NOMO-1 treated with dmso at 0.1 percent for 144 hours (cell line): ENCODE results near the gene SLC6A9.

Experiments used
- DNase-seq: peaks from one replicate; lab custom pipeline; 2025; ENCODE audit not compliant: unreplicated experiment; lab: John Stamatoyannopoulos, UW

The SLC6A9 gene

DNA sequence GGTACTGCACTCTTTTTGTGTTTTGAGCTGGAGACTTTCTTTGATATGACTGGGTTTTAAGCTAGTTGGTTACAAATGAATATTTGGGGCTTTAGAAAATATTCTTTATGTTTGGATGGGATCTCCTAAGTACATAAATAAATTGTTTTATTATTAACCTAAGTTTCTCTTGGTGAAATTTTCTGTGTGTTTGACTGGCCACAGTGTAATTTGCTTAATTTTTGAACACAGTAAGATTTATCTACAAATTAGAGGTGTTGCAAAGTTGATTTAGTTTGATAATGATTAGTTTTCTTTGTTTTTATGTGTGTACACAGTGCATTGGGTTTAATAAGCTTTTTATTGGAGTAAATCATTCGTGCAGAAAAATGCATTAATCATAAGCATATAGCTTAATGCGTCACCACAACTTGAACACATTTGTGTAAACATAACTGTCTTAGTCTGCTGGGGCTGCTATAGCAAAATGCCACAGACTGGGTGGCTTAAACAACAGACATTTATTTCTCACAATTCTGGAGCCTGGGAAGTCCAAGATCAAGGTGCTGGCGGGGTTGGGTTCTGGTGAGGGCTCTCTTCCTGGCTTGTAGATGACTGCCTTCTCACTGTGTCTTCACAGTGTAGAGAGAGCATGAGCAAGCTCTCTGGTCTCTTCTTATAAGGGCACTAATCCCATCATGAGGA lies 17.4 kb upstream of the SLC6A9 start:
- no peak for DNase-seq

DNA sequence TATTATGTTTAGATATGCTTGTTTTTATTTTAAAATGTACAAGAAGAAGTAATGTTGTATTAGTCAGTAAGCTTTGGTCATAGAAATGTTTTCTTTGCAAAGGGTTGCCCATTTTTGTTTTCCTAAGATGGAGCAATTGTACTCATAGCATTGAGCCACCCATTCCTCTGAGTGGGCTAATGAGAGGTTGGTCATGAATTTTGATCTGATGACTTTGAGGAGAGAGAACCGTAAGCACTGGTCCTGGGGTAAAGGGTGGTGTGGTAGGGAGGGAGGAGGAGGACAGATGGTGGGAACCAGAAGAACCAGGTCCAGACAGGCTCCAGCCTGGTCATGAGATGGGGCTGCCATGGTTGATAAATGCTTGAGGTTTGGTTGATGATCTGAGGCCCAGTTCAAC lies 15.9 kb upstream of the SLC6A9 start:
- no peak for DNase-seq

DNA sequence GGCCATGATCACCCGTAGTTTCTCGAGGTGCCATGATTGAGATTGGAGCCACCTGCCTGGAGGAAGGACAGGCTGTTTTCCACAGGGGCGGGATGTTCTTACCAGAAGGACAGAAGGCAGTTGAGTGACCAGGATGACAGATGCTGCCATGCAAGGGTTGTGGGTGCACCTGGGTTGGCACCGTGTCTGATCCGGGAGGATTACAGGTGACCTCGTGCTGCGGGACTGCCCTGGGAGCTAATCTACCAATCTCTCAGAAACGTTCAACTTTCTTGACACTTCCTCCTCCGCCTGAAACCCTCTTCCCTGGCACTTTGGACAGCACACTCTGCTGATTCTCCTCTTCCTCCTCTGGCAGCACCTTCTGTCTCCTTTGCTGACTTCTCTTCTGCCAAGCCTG lies 13.8 kb upstream of the SLC6A9 start:
- no peak for DNase-seq

DNA sequence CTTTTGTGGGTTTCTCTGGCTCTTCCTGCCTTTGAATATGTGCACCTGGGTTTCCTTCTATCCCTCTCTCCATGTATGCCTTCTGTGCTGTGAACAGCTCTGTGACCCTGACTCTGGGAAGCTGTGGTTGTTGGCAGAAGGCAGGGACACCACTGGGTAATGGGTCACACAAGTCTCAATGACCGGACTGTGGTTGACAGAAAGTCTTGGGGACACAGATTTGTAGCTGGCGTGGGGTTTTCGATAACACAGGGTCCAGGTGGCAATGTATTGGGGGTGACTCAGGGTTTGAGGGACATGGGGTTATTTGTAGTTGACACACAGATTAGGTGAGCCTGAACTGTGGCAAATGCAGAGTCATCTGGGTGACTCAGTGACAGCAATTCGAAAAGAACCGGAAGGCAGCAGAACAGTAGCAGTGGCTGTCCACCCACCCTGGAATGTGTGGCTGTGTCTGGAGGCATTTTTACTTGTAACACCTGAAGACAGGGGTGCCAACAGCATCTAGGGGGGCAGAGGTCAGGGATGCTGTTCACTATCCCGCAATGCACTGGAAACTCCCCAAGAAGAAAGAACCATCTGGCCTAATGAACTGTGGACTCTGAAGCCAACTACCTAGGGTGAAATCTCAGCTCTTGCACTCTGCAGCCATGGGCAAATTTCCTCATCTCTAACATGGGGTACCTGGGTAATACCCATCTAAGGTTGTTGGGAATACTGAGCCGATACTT lies 13.0 kb upstream of the SLC6A9 start:
- no peak for DNase-seq

DNA sequence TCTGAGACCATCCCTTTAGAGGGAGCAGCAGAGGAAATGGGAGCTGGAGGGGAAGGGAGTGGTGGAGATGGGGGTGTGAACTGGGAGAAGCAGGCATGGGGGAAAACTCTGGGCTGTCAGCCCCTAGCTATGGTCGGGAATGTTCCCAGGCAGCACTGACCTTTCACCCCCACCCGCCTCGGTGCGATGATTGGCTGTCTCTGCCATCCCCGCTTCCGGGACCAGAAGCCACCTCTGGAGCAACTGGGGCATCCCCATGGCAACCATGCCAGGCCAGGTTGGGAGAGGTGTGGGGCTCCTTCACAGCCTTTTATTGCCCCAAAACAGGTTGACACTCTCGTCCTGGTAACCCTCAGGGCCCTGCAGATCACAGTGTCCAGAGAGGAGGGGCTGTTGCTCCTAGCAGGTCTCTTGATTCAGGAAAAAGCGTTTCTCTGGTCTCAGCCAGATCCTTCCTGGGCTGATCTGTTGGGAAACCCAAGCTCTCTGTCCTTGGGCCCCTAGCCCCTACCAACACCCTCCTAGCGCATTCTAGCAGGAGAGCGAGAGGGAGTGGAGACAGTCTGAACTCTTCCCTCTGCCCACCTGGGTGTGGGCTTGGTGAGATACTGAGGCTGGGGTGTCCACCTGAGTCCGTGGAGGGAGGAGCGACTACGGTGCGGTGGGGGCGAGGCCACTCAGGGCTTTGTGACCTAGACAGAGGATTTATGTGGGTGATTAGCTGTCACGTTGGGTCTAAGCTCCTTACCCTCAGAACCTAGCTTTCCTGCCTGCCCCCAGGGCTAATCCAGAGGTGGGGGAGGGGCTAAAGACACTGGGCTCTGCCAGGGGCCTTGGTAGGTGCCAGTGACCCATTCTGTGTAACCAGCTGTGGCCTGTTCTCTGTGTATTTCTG lies 12.2 kb upstream of the SLC6A9 start:
- no peak for DNase-seq

DNA sequence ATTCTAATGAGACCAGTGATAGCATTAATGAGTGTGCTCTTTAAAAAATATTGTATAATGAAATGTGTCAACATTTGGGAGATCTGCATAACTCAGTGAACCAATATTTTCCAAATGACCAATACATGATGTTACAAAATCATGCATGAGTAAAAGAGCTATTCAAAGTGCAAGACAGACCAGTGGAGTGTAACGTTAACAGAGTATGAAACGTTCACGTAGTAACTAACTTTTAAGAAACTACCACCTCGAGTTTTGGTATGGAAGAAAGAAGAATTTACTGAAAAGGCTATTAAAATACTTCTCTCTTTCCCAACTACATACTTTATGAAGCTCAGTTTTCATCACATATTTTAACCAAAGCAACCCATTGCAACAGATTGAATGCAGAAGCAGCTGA lies 9.6 kb upstream of the SLC6A9 start:
- no peak for DNase-seq

DNA sequence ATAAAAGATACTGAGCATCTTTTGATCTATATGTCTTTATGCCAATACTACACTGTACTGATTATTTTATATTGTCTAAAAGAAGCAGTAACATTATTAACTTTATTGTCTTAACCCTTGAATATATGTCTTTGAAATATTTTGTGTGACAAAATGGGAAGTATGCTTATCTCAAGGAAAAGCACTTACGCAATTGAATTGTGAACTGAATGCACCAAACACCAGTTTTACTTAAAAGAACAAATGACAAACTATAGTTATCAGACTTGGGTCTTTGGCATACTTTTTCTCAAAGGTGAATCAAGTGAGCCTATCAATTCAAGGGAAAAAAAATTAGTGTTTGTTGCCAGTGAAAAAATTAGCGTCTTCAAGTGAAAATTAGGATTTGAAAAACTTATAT lies 9.2 kb upstream of the SLC6A9 start:
- no peak for DNase-seq

DNA sequence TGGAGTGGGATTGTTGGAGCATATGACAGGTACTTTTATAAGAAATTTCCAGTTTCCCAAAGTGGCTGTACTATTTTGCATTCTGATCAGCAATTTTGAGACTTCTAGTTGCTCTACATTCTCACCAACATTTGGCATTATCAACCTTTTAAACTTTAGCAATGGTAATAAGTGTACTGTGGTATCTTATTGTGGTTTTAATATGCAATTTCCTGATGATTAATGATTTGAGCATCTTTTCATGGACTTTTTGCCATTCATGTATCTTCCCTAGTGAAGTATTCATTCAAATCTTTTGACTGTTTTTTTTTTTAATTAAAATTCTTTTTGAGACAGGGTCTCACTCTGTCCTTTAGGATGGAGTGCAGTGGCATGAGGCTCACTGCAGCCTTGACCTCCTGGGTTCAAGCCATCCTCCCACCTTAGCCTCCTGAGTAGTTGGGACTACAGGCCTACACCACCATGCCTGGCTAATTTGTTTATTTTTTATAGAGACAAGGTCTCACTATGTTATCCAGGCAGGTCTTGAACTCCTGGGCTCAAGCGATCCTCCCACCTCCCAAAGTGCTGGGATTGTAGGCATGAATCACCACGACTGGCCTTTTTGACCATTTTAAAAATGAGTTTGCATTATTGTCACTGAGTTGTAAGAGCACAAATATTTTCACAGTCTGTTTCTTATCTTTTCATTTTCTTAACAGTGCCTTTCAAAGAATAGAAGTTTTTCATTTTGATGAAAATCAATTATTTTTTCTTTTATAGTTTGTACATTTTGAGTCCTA lies 7.8 kb upstream of the SLC6A9 start:
- no peak for DNase-seq

DNA sequence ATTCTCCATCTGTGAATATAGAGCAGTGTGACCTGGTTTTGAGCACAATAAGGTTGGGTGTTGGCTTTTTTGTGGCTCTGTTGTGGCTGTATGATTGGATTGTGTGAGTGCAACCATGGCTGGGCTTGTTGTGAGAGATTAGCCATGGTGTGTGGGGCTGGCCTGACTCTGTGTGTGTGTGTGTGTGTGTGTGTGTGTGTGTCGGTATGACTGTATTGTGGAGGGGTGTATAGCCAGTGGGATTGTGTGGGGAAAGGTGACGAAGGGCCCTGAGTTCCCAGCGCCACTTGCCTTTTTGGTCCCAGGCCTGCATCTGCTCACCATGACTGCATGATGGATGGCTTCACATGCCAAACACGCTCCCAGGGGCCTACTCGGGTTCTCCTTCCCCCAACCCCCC lies 5.9 kb upstream of the SLC6A9 start:
- no peak for DNase-seq

DNA sequence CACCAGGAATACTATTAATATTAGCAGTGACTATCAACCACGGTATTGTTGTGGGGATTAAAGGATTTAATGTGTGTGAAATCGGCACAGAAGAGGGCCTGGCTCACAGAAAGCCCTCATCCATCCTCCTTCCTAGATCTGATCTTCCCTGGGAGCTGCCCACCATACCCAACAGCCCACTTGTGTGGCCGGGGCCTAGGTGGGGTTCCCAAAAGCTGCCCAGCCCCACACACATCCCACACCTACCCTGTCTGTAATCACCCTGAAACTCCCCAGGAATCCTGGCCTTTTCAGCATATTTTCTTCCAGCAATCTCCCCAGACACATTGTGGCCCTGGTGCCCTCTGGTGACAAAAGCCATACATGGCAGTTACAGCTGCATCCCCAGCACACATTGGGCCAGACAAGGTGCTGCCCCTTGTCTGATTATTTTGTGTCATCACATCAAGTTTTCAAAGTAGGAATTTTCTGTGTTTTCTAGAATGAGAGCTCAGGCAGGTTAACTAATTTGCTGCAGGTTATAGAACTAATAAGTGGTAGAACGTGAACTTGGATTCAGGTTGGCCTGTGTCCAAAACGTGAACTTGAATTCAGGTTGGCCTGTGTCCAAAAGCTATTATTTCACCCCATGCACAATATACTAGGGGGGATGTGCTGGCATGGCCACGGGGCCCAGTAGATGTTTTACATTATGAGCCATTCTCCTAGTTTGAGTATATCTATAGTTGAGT lies 5.3 kb upstream of the SLC6A9 start:
- DNase-seq: no peak

DNA sequence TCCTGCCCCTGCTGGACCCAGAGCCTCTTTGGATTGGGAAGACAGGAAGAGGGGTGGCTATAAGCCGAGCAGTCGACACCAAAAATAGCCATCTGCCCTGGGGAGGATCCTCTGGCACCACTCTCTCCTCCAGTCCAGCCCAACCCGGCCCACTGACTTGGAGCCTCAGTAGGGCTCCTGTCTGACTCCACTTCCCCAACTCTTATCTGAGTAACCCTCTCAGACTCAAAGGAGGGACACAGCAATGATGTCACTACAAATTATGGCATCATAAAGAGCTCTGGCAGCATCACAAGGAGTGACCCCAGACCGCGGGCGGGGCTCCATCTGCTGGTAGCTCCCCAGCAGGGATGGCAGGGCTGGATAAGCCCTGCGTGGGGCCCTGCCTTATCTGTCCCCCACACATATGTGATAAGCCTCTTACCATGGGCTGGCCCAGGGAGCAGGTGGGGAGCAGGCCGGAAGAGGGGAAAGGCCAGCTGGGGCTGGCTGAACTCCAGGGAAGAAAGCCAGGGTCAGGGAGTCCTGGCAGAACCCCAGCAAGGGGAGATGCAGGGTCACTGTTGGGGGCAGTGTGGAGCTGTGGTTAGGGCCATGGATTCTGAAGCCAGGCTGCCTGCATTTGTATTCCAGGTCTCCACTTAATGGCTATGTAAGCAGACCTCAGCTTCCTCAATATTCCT lies 4.6 kb upstream of the SLC6A9 start:
- no peak for DNase-seq

DNA sequence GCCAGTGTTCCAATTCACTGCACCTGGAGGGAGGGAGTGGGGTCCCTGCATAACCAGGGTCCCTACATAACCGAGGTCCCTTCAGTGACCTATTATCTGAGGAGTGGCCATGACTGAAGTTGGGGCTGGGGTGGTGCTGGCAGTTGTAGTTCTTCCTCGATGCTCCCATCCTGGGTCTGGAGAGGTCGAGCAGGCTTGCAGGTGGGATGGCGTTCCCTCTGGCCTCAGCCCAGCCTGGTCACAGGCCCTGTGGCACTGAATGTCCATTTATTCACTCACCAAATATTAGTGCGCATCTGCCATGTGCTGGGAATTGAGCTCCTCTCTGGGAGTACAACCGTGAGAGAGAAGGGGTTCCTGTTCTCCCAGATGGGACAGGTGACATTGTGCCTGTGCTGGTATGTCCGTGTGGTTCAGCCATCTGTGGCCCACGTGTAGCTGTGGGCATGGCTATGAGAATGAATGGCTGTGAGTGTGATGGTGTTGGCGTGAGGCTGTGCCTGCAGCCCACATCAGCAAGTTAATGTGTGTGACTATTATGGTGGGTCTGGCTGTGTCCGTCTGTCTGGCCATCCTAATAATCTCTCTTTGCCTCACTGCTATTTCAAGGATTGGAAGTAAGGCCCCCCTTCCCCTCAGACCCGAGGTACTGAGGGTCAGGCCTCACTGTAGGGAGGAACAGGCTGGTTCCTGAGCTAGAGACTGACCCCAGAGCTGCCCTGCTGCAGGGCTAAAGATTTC lies 3.9 kb upstream of the SLC6A9 start:
- DNase-seq: no peak

DNA sequence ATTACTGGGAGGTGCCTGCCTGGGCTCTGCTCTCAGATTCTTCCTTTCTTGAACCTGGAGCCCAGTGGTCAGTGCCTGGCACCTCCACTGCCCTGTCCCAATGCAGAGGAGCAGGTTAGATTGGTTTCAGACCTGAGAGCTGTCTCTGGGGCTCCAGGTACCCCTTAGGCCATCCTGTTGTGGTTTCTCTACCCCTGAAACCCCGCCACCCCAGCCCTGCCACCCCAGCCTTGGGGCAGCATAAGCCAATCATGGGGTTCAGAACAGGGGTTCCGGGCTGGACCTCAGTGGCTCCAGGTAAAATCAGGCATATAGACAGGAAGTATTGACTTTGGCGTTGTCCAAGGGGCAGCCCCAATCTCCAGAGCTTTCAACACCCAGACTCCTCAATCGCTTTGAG lies 3.2 kb upstream of the SLC6A9 start:
- DNase-seq: no peak

DNA sequence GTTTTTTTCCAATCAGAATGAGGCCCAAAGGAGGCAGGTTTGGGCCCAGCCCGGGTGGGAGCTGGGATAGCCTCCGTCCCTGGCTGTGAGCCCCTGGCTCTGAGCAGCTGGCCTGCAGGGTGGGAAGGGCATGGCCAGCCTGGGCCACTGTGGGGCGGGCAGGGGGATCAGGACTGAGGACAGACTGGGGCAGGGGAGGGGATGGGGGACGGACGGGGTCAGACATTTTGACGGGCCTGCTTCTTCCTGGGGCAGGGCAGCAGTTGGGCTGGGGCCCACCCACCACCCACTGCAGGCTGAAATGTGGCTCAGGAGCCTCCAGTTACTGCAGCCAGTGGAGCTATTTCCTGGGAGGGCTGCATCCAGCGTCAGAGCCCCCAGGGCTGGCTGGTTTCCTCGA lies 2.5 kb upstream of the SLC6A9 start:
- DNase-seq: no peak

DNA sequence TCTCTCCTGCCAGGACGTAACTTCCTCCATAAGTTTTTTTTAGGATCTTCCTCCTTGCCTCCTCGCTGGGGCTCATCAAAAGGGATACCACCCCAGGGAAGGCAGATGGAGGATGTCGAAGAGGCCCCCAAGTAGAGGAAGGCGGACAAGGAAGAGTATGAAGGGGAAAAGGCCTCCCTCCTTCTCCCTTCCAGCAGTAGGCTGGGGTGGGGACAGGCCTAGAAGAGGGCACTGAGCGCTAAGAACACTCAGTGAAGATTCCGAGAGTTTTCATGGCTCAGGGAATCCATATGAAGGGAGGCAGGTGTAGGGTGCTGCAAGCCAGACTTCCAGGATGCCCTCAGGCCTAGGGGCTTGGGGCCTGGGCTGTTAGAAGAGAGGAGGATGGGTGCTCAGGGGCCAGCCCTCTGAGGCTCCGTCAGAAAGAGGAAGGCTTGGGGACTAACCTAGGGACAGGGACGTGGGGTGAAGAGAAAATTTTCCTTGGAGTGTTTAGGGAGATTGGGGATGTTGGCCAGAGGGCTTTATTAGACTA lies 1.8 kb upstream of the SLC6A9 start:
- DNase-seq: no peak

DNA sequence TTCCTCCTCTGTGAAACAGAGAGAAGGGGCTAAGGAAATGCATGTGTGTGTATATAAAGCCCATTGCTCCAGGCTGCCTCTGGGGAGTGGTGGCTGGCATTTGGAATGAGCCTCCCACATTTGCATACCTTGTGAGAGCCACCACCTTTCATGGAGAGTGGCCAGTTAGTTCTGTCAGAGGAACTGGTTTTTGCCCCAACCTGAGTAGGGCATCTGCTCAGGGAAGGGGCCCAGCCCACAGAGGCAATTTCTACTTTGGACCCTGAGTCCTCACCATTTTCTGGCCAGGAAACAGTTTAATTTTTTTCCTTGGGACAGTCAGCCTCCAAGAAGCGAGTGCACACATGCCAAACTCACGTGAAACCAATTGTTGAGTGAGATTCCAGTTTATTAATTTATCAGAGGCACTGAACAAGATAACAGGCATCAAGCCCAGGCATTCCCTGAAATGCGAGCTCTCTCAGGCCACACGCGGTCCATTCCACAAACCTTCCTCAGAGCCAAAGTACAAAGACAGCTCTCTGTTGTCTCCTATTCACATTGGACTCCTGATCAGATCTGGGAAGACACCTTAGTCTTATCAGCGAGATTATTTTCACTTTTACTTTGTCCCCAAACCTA lies 1.0 kb upstream of the SLC6A9 start:
- DNase-seq: no peak

DNA sequence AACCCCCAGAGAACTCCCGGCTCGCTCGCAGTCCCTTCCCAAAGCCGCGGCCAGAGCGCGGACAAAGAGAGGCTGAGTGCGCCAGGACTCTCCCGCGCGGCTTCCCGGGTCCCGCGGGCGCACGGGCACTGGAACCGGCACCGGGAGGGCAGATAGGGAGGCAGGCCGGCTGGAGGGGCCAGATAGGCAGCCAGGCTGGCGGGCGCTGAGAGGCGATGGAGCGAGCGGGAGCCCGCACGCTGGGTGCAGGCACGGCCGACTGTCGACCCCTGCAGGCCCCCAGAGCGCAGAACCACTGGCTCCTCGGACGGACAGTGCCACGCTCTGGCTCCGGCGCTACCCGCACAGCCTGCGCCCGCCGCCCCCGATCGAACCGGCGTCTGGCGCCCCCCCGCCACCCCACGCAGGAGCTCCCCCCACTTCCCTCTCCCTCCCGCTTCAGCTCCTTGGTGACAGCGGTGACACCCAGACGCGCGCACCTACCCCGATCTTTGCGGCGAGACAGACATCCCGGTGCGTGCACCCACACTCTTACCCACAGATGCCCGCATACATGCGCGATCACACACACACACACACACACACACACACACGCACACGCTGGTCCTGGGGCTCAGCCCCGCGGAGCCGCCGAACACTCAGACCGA lies 534 bp downstream of the SLC6A9 start:
- no peak for DNase-seq
